ENCODE measurements around the gene PSMC1. TPM values are rescaled to one million over a fixed set of nuclear protein-coding genes. Genes with fewer than 3 reads are reported as not detected.
"Not testable (repeated sequence)": the region's sequence is repeated elsewhere in the genome, so short reads cannot be mapped to it uniquely, and the experiment has no call there.

PSMC1 gene
- total and polyA plus RNA-seq, 2 donors (not counting 1 experiment from before 2014, with no cell fraction given), result 21.4 to 51.6 TPM

DNA sequence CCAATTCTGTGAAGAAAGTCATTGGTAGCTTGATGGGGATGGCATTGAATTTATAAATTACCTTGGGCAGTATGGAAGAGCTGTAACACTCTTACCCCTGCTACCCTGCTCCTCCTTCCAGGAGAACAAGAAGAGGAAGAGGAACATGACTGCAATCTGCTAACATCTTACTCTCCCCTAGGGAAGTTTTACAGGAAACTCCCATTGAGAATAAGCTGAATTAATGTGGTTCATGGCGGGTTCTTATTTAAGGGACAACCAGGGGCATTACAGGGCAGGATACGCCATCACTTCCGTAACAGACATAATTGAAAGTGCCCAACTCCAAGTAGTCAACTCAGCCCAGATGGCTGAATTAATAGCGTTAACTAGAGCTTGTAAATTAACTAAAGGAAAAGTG, 9.4 kb upstream of the PSMC1 start:
- Histone ChIP-seq H3K4me2 (replicated peaks; ENCODE audit: low read depth, low read length, poor library complexity, severe bottlenecking) (no peak overlapping the region), H3K4me1 (ENCODE audit: control insufficient read depth in 2 of 2, insufficient read depth in 2 of 2, low read length in 2 of 2) (no peaks in the 10 kb centered on the region), H2AFZ (ENCODE audit: insufficient read depth, low read depth, low read length, poor library complexity, severe bottlenecking) (no peak overlapping the region), H3K36me3 (replicated peaks in 1 of 2; ENCODE audit: control extremely low read depth in 1 of 2, control insufficient read depth in 1 of 2, extremely low read depth in 1 of 2, insufficient read depth in 2 of 2, low read length in 1 of 2) (no peaks in the 10 kb centered on the region), H3K79me2 (ENCODE audit: control insufficient read depth, insufficient read depth, low read length) (no peaks in the 10 kb centered on the region), H3K27me3 (replicated peaks in 1 of 4; ENCODE audit: control extremely low read depth in 1 of 4, control insufficient read depth in 3 of 4, insufficient read depth in 4 of 4, low read length in 3 of 4) (peaks cover 0 to 8% (median 0%) of the 10 kb centered on the region in 4 experiments), H3K4me3 (ENCODE audit: control extremely low read depth in 1 of 5, extremely low read depth in 1 of 5, insufficient read depth in 1 of 5, low read depth in 2 of 5, low read length in 4 of 5) (no peak overlapping the region), H3K27ac (ENCODE audit: low read length in 2 of 2) (no peak overlapping the region), H3K9ac (ENCODE audit: low read length) (no peak overlapping the region), H4K20me1 (ENCODE audit: control insufficient read depth, insufficient read depth, low read length, poor library complexity, severe bottlenecking) (no peaks in the 10 kb centered on the region), H3K9me3 (ENCODE audit: control extremely low read depth in 1 of 3, control insufficient read depth in 2 of 3, insufficient read depth in 1 of 3, low read length in 2 of 3) (peaks cover 1 to 14% (median 4%) of the 10 kb centered on the region in 3 donors)
- intact Hi-C loops (cut with micrococcal nuclease), result no loop called here
- H3K27me3 Mint-ChIP-seq, result peaks cover 24% of the 10 kb centered on the region
- H3K4me3 Mint-ChIP-seq, result no peak overlapping the region
- H3K9me3 Mint-ChIP-seq (ENCODE audit: insufficient read depth), result peaks cover 4% of the 10 kb centered on the region
- no peak for DNase-seq
- TF ChIP-seq, protein P1, sequence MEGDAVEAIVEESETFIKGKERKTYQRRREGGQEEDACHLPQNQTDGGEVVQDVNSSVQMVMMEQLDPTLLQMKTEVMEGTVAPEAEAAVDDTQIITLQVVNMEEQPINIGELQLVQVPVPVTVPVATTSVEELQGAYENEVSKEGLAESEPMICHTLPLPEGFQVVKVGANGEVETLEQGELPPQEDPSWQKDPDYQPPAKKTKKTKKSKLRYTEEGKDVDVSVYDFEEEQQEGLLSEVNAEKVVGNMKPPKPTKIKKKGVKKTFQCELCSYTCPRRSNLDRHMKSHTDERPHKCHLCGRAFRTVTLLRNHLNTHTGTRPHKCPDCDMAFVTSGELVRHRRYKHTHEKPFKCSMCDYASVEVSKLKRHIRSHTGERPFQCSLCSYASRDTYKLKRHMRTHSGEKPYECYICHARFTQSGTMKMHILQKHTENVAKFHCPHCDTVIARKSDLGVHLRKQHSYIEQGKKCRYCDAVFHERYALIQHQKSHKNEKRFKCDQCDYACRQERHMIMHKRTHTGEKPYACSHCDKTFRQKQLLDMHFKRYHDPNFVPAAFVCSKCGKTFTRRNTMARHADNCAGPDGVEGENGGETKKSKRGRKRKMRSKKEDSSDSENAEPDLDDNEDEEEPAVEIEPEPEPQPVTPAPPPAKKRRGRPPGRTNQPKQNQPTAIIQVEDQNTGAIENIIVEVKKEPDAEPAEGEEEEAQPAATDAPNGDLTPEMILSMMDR (IDR thresholded peaks at IDR 0.05), result no peak
- ChIA-PET CTCF (no interaction called here), POLR2A (no interaction called here)
- no peaks in the 10 kb centered on the region for H3K4me1 Mint-ChIP-seq
- ATAC-seq (ENCODE audit: low read depth), result no peak
- no peak overlapping the region for H3K27ac Mint-ChIP-seq
- 100% methylated on average over 1 of the region's 4 CpGs for WGBS (ENCODE audit: insufficient coverage)

DNA sequence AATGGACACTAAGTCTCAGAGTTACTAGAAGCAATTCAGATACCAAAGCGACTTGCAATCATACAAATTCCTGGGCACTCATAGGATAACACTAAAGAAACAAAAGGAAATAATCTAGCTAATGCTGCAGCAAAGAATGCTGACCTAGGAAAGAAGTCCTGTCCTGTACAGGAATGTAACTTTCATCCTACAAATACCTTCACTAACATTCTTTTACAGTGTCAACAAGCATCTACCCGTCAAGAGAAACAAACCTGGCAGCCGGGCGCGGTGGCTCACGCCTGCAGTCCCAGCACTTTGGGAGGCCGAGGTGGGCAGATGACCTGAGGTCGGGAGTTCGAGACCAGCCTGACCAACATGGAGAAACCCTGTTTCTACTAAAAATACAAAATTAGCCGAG, 8.9 kb upstream of the PSMC1 start:
- WGBS (ENCODE audit: insufficient coverage), result 95% methylated on average over 9 of the region's 10 CpGs
- DNase-seq; H3K4me1 Mint-ChIP-seq; POLR2A ChIA-PET; H3K4me2 ChIP-seq (replicated peaks; ENCODE audit: low read depth, low read length, poor library complexity, severe bottlenecking); H3K27ac ChIP-seq (ENCODE audit: low read length in 2 of 2); H3K36me3 ChIP-seq (replicated peaks in 1 of 2; ENCODE audit: control extremely low read depth in 1 of 2, control insufficient read depth in 1 of 2, extremely low read depth in 1 of 2, insufficient read depth in 2 of 2, low read length in 1 of 2); H3K4me1 ChIP-seq (ENCODE audit: control insufficient read depth in 2 of 2, insufficient read depth in 2 of 2, low read length in 2 of 2); H2AFZ ChIP-seq (ENCODE audit: insufficient read depth, low read depth, low read length, poor library complexity, severe bottlenecking); H3K4me3 ChIP-seq (ENCODE audit: control extremely low read depth in 1 of 5, extremely low read depth in 1 of 5, insufficient read depth in 1 of 5, low read depth in 2 of 5, low read length in 4 of 5); CTCF ChIA-PET; H3K79me2 ChIP-seq (ENCODE audit: control insufficient read depth, insufficient read depth, low read length); ATAC-seq (ENCODE audit: low read depth); H3K27me3 ChIP-seq (replicated peaks in 1 of 4; ENCODE audit: control extremely low read depth in 1 of 4, control insufficient read depth in 3 of 4, insufficient read depth in 4 of 4, low read length in 3 of 4); H3K9ac ChIP-seq (ENCODE audit: low read length); intact Hi-C loops (cut with micrococcal nuclease); H4K20me1 ChIP-seq (ENCODE audit: control insufficient read depth, insufficient read depth, low read length, poor library complexity, severe bottlenecking); H3K9me3 Mint-ChIP-seq (ENCODE audit: insufficient read depth); H3K4me3 Mint-ChIP-seq; H3K27ac Mint-ChIP-seq: not testable (repeated sequence)
- peaks cover 0 to 14% (median 1%) of the 10 kb centered on the region in 3 donors for H3K9me3 ChIP-seq (ENCODE audit: control extremely low read depth in 1 of 3, control insufficient read depth in 2 of 3, insufficient read depth in 1 of 3, low read length in 2 of 3)
- H3K27me3 Mint-ChIP-seq, result peaks cover 24% of the 10 kb centered on the region
